GM21360 (cell line): Measurements from ENCODE around the gene GGACT.

ENCODE experiments used
- ATAC-seq: cut with Tn5 transposase; IDR thresholded peaks from one replicate; pipeline ENCODE4 v1.9.1; 2021; ENCODE audit warnings: mild to moderate bottlenecking, moderate library complexity; ENCODE audit not compliant: unreplicated experiment

The GGACT gene

DNA sequence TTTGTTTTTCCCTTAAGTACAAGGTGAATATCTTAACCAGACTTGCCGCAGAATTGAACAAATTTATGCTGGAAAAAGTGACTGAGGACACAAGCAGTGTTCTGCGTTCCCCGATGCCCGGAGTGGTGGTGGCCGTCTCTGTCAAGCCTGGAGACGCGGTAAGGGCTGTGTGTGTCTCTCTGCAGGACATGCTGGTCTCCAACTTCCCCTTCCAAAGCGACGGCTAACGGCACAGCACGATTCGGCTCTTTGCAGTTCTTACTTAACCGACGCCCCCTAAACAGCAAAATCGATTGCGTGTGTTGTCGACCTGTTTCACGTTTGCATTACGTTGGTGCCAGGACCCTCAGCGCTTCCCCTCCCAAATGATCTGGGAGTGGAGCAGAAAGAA lies 73.2 kb downstream of the GGACT start:
- ATAC-seq = no peak

DNA sequence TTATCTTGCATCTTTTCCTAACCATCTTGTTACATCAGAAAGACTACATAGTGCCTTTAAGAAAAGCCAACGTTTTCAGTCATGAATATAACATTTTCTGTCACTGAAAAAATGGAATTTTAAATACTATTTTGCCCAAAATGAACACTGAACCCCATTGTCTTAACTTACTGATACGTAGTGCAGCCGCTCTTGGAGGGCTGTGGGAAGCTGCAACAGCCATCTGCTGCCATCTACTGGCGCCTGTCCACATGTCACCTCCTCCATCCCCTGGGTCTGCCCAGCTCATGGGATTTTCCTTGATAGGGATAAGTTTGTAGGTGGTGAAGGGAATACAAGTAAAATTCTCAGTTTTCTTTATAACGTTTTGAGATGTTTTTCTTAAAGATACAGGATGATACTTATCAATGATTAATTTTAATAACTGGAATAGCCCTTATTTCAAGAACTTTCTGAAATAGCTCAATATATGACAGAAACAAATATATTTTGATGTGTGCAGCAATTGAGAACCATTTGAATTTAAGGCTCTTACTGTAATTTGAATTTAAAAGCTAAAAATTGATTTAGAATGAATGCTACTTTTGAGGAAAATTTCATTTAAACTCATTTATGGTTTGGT lies 73.7 kb downstream of the GGACT start:
- ATAC-seq = peak; percentile 95

DNA sequence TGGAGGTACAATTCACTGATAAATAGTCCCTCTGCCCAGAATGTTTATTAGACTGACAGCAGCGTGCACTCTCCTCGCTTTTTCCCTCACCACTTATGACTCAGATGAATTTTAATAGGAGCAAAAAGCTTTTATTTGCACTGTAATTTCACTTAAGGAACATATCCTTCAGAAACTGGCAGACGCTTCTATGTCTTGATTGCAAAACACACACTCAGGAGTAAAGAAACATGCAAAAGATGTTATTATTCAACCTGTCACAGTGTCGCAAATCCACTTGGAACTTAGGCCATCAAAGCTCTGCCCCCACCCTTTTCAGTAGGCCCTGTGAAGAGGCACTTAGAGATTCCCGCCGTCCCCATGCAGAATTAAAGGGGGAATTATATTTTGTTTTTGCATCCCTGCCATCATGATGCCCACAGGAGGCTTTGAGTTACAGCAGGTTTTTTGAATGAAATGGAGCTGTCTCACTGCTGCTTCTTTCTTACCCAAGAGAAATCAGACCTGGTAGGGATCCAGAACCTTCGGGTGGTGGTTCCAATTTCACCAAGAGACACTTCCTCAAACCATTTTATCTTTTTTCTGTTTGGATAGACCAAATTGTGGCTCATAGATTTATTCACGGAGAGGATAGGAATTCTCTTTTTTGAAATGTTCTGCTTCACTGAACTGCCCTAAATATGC lies 74.5 kb downstream of the GGACT start:
- no peak for ATAC-seq

DNA sequence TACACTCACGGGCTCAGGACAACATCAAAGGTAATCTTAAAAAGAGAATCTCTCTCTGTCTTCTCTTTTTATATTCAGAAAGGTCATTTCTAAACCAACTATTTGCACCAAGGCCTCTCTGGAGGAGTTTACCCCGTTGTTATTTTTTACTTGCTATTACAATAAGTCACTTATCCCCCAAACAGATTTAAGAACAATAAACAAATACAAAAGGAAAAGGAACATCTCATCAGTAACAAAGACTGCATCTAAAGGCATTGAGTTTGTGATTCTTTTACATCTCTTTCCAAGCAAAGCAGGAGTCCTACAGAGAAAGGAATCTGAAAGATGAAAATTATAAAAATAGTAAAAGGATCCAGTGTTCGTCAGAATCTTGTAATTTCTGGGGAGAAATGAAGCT lies 75.4 kb downstream of the GGACT start:
- ATAC-seq = no peak

DNA sequence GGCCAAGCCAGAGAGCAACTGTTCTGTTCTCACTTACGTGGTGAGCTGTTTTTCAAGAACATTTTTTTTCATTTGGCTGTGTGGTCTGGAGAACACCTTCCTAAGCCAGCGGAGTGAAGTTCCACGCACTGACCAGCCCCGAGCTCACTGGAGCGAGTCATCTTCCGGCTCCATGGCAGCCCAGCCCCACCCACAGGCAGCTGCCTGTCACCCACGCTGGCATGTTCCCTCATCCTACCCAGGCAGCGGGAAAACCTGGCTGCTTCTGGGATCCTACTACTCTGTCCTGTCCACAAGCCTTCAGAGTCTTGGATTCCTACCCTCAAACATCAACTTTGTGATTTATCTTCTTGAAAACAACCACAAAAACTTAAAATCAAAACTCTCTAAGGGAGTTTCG lies 76.2 kb downstream of the GGACT start:
- ATAC-seq = no peak

DNA sequence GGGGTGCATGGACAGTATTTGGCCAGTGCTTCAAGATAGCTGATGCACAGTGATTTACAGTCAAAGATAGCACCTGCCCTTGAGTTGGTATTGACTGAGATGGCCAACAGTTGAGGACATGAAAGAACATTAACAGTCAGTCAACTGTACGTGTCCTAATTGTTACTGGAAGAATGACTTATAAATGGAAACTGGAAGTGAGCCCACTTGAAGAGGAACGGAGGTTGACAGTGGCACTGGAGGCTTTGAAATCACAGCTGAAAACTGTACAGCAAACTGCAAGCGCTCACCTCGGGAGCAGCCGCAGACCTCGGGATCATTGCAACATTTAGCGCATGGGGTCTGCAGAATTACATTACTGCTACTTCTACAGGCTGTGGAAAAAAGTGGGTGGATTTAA lies 77.1 kb downstream of the GGACT start:
- ATAC-seq = no peak

DNA sequence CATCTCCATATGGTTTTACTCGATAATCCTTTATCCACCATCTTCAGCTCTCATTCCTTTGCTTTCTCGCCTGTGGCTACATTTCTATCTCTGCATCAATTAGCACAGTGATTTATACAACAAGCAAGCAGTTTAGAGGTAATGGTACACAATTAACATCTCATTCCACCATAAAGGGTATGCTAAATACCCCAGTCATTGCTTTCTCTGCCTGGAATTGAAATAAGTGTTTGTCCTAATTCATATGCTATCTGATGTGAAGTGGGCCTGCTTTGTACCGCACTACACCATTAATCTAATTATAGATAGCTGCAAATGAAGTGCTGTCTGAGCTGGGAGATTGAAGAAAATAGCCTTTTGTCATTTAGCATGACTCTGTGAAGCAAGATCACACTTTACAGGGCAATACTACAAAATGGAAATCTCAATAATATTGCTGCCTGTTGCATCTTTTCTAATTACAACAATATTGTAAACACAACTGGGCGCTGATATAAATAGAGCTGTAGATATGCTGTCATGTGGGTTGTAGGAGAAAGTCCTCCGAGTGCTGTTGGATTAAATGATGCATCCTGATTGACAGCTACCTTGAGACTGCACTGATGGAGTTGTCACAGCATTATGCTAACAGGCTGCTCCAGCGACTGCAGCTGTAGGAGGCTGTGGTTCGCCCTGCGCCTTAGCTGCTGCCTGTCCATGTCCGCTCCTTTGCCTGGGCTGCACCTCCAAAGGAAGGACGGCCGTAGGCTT lies 78.2 kb downstream of the GGACT start:
- ATAC-seq = no peak

DNA sequence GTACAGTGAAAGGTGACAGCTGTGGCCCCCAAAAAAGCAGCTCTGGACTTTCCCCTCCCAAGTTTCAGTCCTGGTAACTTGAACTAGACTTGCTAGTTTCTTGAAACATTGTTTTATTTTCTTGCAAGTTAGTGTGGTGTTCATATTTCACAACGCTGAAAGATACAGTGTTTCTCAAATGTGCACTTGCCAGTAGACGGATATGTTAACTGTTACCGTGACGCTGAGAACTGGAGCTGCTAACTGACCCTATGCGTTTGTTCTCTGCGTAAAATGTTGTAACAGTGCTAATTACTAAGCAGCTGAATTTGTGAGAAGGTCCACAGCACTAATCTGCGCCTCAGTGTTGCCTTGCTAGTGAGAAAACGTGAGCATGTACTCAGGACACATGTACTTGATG lies 79.6 kb downstream of the GGACT start:
- ATAC-seq = no peak

DNA sequence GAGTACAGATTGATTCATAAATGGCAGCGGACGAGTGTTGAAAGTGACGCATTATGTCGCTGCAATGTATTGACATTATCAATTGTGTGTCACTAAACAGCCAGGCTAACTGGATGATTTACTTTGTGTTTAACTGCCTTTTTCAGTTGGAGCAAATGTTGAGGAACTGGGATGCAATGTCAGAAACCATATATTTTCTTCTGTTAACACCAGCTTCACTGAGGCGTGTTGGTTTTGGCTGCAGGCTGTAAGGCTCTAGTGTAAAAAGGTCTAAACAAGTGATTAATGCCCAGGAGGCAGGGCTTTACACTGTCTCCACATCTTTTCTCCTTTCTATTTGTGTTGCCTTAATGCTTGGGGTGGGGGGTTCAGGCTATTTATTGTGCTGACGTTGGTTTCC lies 80.1 kb downstream of the GGACT start:
- ATAC-seq = no peak

DNA sequence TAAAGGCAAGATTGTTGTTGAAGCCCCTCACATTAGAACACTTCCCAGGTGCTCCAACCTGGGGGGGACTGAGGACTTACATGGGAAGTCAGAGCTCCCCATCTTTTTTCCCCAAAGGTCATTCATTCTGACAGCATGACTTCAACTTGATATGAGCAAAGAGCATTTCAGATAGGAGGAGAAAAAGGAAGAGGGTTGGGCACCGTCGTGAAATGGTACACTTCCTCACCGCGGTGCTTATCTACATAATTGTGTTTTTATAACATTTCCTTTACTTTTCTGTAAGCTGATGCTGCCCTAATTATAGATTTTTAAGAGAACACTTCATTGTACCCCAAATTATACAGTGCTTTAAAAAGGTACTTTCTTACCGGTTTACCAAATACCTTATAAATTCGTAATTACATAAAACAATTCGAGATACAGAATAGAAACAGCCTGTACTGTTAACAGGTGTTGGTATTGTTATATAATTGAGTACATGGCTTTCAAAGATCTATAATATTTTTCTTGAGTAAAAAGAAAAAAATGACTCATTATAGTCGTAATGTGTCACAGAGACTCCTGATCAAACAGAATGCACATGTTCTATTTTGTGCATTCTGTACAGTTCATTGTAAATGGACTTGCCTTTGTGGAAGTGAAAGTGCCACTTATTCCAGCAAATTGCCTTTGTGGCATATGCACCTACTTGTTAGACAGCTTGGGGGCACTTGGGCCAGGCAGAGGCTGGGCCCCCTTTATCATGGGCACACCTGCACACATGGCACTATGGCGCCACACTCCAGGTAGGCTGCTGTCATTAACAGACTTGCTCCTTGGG lies 81.8 kb downstream of the GGACT start:
- peak; percentile 37 for ATAC-seq

DNA sequence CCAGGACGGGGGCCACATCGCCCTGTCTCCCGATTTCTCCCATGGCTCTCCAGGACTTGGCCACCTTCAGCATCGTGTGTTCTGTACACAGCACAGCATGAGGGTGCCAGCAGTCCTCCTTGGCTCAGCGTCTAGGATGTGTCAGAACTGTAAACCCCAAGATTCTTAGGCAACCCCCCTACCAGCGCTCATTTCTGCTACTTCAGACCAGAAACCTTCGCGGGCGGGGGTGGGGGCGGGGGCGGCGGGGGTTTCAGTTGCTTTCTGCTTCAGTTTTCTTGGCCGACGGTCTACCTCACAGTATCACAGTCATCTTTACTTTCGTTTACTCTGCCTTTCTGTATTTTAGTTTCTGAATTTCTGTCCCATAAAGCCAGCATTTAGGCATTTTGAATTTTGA lies 82.4 kb downstream of the GGACT start:
- ATAC-seq = peak; percentile 86

DNA sequence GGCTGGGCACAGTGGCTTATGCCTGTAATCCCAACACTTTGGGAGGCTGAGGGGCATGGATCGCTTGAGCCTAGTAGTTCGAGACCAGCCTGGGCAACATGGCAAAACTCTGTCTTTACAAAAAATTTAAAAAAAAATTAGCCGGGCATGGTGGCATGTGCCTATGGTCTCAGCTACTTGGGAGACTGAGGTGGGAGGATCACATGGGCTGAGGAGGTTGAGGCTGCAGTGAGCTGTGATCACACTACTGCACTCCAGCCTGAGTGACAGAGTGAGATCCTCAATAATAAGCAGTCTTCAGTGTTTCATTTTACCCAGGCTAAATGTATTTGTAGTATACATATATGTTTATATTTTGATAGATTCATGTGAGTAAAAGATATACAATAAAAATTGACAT lies 85.0 kb downstream of the GGACT start:
- ATAC-seq = no peak

DNA sequence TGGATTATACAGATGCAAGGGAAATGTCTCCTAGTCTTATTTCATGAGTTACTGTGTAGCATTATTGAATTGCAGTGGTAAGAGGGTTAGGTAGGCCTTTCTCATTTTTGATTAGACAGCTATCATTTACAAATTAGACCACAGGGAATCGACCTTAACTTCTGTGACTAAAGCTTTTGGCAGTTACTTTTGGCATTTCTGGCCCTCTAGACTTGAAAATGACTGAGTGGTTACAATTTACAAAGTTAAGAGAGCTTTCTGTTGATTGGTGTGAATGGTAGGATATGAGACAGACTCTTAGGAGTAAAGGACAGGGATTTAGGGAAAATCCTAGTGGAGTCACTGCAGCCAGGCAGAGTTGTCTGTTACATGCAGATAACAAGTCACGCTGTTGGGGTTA lies 86.1 kb downstream of the GGACT start:
- no peak for ATAC-seq

DNA sequence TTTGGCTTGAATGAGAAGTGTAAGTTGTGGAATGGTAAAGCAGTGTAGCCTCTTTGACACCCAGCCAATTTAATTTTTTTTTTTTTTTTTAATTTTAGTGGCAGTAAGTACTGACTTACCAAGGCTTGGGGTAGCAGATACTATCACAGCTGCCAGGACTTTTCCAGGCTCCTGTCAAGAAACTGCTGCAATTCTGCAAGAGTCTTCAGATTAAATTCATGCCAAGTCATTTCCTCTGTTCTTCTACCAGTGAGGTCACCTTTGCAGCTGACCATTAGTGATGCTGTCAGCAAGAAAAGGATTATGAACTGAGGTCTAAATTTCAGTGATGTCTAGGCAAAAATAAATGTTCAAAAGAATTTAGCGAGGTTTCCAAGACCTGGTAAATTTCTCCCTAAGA lies 91.2 kb downstream of the GGACT start:
- no peak for ATAC-seq

DNA sequence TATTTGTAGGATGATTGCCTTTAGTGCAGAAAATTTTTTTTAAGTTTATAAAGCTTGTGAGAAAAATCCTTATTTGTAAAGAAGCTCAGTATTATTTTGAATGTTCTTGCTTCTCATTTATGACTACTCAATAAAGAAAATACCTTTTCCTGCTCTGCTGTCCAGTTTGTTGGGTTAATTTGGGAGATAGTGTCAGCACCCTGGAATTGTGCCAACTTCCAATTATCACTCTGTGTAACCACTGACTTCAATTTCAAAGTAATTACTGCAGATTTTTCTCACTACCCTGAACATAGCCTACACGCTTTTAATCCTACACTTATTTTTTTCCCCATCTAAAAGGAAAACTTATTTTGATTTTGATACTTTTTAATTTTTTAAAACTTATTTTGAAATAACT lies 93.1 kb downstream of the GGACT start:
- ATAC-seq = no peak

DNA sequence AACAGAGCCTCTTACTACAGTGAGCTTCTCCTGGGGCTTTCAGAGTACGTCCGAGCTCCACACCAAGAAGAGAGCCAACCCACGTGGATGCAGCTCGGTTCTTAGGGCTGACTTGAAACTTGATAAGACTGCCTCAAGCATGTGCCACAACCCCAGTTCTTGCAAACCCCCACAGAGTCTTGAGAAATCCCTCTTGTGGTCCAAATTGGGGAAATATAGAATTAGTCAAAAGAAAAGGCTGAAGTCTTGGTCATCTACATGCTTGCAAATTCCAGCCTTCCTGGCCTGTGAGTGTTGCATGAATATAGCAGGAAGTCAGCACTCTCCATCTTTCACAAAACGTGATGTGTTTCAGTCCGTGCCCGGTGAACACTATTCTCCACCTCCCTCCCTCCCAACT lies 95.2 kb downstream of the GGACT start:
- no peak for ATAC-seq

DNA sequence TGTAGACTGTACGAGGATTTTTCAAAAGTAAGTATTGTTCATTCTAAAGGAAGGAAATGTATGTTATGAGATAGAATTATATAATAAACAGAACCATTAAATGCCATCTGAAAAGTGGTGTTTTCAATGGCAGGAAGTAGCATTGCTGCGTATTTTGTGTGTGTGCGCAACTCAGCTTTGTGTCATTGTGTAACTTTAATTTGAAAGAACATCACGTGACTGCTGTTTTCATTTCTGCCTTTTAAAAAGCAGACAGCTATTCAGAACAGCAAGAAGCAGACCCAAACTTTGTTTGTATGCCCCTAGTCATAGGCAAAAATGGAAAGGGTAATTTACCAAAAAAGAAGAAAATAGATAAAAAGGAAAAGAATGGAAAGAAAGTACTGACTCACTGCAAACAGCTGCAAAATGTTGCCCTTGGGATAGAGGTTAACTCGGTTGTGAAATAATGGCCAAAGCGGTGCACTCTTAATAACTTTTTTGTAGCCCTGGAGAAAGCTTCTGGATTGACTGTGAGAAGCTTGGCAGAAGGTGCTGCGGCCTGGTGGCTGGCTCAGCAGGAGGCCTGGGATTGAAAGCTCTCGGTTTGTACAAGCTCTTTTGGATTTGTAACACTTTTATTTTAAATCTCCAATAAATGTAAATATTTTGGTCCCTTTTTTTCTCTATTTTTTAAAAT lies 97.3 kb downstream of the GGACT start:
- no peak for ATAC-seq

DNA sequence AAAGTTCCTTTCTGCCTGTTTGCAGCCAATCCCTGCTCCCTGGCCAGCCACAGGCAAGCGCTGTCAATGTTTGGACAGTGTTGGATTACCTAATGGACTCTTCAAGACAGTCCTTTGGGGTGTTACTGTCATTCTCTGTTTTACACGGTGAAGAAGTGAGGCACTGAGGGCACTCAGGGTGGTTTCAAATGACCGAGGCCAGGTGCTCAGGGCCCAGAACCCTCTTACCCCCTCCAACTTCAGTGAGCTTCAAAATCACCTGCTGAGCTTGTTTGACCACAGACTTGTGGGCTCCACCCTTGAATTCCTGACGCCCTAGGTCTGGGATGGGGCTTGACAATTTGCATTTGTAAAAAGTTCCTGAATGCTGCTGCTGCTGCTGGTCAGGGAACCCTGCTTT lies 97.9 kb downstream of the GGACT start:
- no peak for ATAC-seq

DNA sequence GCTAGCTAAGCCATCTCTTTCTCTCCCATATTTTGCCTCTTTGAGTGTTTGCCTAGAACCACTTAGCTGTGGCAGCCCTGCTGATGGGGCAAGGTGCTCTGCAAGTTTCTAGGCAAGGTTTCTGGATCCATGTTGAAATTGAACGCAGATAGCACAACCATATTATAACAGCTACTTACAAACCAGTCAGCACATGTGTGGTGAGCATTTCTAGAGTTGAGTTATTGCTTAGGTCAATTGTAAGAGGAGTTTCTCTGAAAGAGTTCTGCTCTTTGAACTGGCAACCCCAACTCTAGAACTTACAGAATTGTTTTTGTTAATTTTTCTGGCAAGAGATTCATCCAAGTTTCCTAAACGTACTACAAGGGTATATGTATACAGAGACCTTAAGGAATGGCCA lies 103.3 kb downstream of the GGACT start:
- no peak for ATAC-seq

DNA sequence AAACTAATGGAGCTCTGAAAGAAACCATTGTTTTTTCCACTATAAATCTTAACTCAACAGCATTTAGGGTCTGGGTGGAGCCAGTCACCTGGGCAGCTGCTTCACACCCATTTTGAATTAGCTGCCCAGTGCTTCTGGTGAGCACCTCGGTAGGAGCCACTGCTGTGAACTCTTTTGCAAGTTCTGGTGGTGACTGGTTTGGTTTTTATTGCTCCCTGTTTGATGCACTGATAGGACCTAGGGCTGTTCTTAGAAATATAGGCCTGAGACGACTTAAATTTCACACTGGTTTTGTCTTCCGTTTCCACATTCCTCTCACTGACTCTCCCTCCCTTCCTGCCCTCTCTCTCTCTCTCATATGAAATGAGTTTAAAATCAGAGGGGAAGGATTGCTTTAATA lies 103.9 kb downstream of the GGACT start:
- no peak for ATAC-seq

DNA sequence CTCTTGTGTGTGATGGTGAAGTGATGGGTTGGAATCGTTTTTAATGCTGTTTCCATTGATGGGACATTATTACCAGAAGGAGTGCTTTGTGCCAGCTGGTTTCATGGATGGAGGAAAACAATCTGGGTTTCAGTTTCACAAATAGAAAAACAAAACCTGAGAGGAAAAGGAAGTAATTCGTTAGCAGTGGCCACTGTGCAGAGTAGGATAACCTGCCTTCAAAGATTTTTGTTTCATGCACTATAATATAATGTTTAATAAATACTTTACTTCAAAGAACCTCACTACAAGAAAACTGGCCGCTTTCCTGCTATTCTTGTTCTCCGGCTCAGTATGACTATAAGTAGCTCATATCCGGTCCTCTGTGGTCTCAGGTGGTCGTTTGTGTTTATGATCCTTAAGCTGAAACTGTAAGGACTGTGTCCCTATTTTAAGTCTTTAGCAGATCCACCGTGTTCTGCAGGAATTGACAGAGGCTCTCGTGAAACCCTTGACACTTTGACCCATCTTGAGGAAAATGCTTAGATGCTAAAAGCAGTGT lies 104.7 kb downstream of the GGACT start:
- no peak for ATAC-seq
